ENCODE results near the gene SZT2. TPM values are rescaled to one million over a fixed set of nuclear protein-coding genes. Genes with fewer than 3 reads are reported as not detected.

Gene SZT2
- total RNA-seq, 2 donors from 2014 or later, result 17.5 to 22.8 TPM

DNA sequence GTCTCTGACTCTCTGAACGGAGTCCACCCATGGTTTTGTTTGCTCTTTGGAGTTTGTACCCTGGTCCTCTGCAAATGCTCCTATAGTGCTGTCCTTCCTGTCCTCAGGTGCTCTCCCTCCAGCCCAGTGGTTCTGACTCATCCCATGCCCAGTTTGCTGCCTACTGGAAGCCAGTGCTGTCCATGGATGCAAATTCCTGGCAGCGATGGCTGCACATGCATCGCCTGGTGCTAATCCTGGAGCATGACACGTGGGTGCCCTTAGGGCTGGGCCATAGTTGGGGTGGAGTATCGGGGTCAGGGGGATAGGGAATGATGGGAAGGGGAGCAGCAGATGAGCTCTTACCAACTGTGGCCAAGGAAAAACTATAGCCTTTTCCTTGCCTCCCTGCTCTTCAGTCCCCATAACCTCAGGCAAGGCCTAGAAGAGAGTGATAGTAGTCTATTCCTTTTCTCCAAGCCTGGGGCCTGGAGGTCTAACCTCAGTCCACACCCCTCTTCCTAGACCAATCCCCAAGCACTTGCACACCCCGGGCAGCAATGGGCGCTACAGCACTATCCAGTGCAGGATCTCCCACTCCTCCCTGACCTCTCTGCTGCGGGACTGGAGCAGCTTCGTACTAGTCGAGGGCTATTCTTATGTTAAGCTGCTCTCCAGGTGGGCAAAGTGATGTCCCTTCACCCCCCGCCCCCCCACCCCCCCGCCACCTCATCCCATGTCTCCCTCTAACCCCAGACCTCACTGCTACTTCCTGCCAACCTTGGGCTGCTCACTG is 32.5 kb downstream of the SZT2 start:
- TF ChIP-seq, protein P1, sequence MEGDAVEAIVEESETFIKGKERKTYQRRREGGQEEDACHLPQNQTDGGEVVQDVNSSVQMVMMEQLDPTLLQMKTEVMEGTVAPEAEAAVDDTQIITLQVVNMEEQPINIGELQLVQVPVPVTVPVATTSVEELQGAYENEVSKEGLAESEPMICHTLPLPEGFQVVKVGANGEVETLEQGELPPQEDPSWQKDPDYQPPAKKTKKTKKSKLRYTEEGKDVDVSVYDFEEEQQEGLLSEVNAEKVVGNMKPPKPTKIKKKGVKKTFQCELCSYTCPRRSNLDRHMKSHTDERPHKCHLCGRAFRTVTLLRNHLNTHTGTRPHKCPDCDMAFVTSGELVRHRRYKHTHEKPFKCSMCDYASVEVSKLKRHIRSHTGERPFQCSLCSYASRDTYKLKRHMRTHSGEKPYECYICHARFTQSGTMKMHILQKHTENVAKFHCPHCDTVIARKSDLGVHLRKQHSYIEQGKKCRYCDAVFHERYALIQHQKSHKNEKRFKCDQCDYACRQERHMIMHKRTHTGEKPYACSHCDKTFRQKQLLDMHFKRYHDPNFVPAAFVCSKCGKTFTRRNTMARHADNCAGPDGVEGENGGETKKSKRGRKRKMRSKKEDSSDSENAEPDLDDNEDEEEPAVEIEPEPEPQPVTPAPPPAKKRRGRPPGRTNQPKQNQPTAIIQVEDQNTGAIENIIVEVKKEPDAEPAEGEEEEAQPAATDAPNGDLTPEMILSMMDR (IDR thresholded peaks at IDR 0.05), result no peak
- H3K27me3 ChIP-seq, result no peaks in the 10 kb centered on the region
- H3K27ac ChIP-seq, result no peak overlapping the region
- H3K9me3 ChIP-seq, result no peaks in the 10 kb centered on the region
- H3K4me1 ChIP-seq, result no peaks in the 10 kb centered on the region
- no peak for DNase-seq (ENCODE audit: low spot score)
- peaks cover 100% of the 10 kb centered on the region for H3K36me3 ChIP-seq
- H3K4me3 ChIP-seq, result no peak overlapping the region

DNA sequence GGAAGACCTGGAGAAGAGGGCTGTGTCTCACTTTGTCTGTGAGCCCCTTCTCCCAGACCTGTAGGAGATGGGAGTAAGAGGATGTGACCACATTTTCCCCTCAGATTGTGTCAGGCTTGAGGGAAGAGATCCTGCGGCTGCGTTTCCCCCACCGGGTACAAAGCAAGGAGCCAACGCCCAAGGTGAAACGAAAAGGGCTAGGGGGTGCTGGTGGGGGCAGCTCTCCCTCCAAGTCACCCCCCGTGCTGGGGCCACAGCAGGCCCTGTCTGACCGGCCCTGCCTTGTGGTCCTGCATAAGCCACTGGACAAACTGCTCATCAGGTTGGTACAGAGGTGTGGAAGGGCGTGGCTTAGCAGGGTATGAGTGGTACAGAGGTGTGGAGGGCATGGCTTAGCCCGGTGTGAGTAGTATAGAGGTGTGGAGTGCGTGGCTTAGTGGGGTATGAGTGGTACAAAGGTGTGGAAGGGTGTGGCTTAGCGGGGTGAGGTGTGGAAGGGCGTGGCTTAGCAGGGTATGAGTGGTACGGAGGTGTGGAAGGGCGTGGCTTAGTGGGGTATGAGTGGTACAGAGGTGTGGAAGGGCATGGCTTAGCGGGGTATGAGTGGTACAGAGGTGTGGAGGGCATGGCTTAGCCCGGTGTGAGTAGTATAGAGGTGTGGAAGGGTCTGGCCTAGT is 33.4 kb downstream of the SZT2 start:
- Histone ChIP-seq H3K9me3 (no peaks in the 10 kb centered on the region), H3K4me3 (no peak overlapping the region), H3K36me3 (peaks cover 100% of the 10 kb centered on the region), H3K4me1 (no peaks in the 10 kb centered on the region), H3K27ac (no peak overlapping the region), H3K27me3 (no peaks in the 10 kb centered on the region)
- TF ChIP-seq, protein P1 (IDR thresholded peaks at IDR 0.05), result no peak
- DNase-seq (ENCODE audit: low spot score), result no peak

DNA sequence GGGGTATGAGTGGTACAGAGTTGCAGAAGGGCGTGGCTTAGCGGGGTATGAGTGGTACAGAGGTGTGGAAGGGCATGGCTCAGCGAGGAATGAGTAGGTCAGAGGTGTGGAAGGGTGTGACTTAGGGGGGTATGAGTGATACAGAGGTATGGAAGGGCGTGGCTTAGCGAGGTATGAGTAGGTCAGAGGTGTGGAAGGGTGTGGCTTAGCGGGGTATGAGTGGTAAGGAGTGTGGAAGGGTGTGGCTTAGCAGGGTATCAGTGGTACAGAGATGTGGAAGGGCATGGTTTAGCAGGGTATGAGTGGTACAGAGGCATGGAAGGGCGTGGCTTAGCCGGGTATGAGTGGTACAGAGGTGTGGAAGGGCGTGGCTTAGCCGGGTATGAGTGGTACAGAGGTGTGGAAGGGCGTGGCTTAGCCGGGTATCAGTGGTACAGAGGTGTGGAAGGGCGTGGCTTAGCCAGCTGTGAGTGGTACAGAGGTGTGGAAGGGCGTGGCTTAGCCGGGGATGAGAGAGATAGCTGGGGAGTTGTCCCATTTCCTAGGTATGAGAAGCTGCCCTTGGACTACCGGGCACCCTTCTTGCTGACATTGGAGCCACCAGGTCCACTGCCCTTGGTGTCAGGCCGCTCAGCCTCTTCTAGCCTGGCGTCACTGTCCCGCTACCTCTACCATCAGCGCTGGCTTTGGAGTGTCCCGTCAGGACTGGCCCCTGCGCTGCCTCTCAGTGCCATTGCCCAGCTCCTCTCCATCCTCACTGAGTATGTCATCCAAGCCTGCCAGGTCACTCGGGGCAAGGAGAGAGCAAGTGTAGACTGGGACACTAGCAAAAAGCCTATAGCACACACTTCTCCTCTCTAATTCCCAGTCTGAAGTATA is 34.2 kb downstream of the SZT2 start:
- TF ChIP-seq, protein P1 (IDR thresholded peaks at IDR 0.05), result no peak
- Histone ChIP-seq H3K4me3 (no peak overlapping the region), H3K4me1 (no peaks in the 10 kb centered on the region), H3K27ac (no peak overlapping the region), H3K27me3 (no peaks in the 10 kb centered on the region), H3K36me3 (peaks cover 100% of the 10 kb centered on the region), H3K9me3 (no peaks in the 10 kb centered on the region)
- no peak for DNase-seq (ENCODE audit: low spot score)

DNA sequence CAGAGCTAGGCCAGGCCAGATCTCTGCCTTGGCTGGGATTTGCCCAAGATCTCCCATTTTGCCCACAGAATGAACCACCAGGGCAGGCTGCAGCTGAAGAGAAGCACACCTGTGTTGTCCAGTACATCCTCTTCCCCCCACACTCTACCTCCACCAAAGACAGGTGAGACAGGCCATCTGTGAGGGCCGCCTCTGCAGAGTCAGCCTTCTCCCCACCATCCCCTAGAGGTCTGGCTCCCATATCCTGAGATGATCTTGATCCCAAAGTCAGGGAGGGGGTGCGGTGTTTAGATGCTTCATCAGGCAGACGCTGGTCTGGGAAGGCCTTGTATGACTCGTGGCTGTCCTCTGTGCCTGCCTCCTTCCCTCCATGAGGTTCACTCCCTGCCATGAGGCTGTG is 35.3 kb downstream of the SZT2 start:
- Histone ChIP-seq H3K27ac (no peak overlapping the region), H3K4me1 (no peaks in the 10 kb centered on the region), H3K4me3 (no peak overlapping the region), H3K9me3 (no peaks in the 10 kb centered on the region), H3K36me3 (peaks cover 100% of the 10 kb centered on the region), H3K27me3 (no peaks in the 10 kb centered on the region)
- TF ChIP-seq, protein P1 (IDR thresholded peaks at IDR 0.05), result no peak
- DNase-seq (ENCODE audit: low spot score), result no peak

DNA sequence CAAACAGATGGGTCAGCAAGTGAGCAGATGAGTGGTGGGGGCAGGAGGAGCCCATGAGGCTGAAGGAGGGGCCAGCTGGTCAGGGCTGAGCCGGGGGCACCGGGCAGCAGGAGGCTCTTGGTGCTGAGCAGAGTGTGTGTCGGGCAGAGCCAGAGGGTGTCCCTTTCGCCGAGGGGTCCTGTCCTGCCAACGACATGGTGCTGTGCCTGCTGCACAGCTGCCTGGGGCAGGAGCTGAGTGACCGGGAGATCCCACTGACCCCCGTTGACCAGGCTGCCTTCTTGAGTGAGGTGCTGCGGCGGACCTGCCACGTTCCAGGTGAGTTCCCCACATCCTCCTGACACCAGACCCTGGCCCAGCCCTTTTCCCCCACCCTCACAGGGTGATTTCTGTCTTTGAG is 36.5 kb downstream of the SZT2 start:
- H3K27ac ChIP-seq, result no peak overlapping the region
- H3K9me3 ChIP-seq, result no peaks in the 10 kb centered on the region
- no peaks in the 10 kb centered on the region for H3K4me1 ChIP-seq
- H3K4me3 ChIP-seq, result no peak overlapping the region
- H3K27me3 ChIP-seq, result no peaks in the 10 kb centered on the region
- TF ChIP-seq, protein P1 (IDR thresholded peaks at IDR 0.05), result no peak
- no peak for DNase-seq (ENCODE audit: low spot score)
- H3K36me3 ChIP-seq, result peaks cover 100% of the 10 kb centered on the region
